ENCODE measurements around the gene SPECC1. TPM values are rescaled to one million over a fixed set of nuclear protein-coding genes. Genes with fewer than 3 reads are reported as not detected.
A peak's percentile ranks its signal among the peaks of the same experiment; 100 is the strongest.
"Not testable (repeated sequence)": the region's sequence is repeated elsewhere in the genome, so short reads cannot be mapped to it uniquely, and the experiment has no call there.

SPECC1 gene
- total and polyA plus RNA-seq, 12 donors: 19.2 to 96.1 (median 40.3) TPM

DNA sequence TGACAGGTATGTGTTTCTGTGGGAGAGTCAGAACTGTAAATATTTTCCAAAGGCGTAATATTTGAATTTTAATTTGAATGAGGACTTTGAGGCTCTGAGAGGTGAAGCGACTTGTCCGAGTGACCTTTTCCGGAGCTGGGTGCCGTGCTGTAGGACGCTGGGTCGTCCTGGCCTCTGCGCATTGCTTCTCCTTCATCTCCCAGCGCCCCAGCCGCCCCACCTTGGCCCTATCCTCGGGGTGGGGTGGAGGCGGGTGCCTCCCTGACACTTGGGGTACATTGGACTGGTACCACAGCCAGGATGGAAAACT lies 147.8 kb downstream of the SPECC1 start:
- H3K4me3 ChIP-seq: peak overlapping the region in 3 of 4 donors; percentile 49 to 73 (median 62)
- TF ChIP-seq, protein P1, sequence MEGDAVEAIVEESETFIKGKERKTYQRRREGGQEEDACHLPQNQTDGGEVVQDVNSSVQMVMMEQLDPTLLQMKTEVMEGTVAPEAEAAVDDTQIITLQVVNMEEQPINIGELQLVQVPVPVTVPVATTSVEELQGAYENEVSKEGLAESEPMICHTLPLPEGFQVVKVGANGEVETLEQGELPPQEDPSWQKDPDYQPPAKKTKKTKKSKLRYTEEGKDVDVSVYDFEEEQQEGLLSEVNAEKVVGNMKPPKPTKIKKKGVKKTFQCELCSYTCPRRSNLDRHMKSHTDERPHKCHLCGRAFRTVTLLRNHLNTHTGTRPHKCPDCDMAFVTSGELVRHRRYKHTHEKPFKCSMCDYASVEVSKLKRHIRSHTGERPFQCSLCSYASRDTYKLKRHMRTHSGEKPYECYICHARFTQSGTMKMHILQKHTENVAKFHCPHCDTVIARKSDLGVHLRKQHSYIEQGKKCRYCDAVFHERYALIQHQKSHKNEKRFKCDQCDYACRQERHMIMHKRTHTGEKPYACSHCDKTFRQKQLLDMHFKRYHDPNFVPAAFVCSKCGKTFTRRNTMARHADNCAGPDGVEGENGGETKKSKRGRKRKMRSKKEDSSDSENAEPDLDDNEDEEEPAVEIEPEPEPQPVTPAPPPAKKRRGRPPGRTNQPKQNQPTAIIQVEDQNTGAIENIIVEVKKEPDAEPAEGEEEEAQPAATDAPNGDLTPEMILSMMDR (IDR thresholded peaks at IDR 0.05): no peak
- no peak for TF ChIP-seq POLR2A (IDR thresholded peaks at IDR 0.05)
- 32 to 47% (median 40%) methylated on average over 8 to 12 of the region's 12 CpGs for WGBS, 4 donors
- H3K27me3 ChIP-seq: no peaks in the 10 kb centered on the region
- H3K27ac ChIP-seq: peak overlapping the region in 3 of 5 donors; percentile 60 to 90 (median 74)
- peak in 1 of 7 donors; percentile 12 for DNase-seq
- no peaks in the 10 kb centered on the region for H3K9me3 ChIP-seq (replicated peaks in 1 of 3)
- H3K4me1 ChIP-seq (replicated peaks in 1 of 2): peaks cover 13 to 16% of the 10 kb centered on the region in 2 donors
- H3K36me3 ChIP-seq (replicated peaks in 1 of 2): no peaks in the 10 kb centered on the region
- intact Hi-C loops (cut with DNase I): no loop called here

DNA sequence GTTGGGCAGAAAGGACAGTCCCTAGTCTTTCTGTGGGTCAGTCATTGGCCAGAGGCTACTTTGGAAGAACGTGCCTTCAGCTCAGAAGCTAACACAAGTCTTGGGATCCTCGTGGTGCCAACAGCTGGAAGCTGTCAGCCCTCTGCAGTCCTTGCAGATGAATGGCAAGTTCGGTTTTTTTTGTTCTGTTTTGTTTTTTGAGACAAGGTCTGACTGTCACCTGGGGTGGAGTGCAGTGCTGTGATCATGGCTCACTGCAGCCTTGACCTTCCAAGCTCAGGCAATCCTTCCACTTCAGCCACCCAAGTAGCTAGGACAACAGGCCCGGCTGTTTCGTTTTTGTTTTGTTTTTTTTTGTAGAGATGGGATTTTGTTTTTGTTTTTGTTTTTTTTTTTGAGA lies 149.4 kb downstream of the SPECC1 start:
- TF ChIP-seq, protein P1 (IDR thresholded peaks at IDR 0.05): no peak
- TF ChIP-seq POLR2A (IDR thresholded peaks at IDR 0.05): peak in 1 of 2 donors; percentile 17
- H3K36me3 ChIP-seq (replicated peaks in 1 of 2): no peaks in the 10 kb centered on the region
- no peak overlapping the region for H3K4me3 ChIP-seq
- H3K27ac ChIP-seq: no peak overlapping the region
- 38 to 42% (median 41%) methylated on average over 4 to 5 of the region's 5 CpGs for WGBS, 4 donors
- intact Hi-C loops (cut with DNase I): no loop called here
- peak in 6 of 7 donors; percentile 32 to 67 (median 55) for DNase-seq
- H3K4me1 ChIP-seq (replicated peaks in 1 of 2): peaks cover 13 to 16% of the 10 kb centered on the region in 2 donors
- H3K9me3 ChIP-seq (replicated peaks in 1 of 3): no peaks in the 10 kb centered on the region
- no peaks in the 10 kb centered on the region for H3K27me3 ChIP-seq

DNA sequence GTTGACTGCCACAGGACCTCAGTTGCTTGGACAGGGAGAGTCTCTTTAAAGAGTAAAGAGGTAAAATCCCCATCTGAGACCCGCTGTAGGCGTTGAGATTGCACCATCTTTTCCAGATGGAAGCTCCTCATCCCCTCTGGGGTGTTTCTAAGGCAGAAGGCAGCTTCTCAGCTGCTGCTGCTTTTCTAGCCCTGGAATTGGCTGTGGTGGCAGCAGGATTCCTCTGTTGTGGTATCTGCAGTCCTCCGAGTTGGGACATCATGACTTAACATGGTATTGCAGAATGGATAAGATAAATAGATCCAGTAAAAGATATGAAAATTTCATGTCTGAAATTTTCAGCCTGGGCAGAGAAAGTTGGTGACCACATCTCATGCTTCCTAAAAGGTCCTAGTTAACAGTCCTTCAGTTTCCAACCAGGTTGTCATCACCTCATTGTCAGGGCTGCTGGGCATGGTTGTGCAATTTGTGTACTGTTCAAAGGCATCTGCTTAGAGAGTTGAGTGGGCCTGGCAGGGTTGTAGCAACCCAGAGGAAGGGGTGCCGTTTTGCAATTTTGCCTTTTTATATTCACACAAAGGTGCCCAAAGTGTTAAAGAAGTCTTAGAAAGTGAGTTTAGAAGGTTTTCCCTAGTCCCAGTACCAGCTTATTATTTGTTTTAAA lies 150.4 kb downstream of the SPECC1 start:
- Histone ChIP-seq H3K27me3 (no peaks in the 10 kb centered on the region), H3K27ac (no peak overlapping the region), H3K4me1 (replicated peaks in 1 of 2) (peaks cover 13 to 16% of the 10 kb centered on the region in 2 donors), H3K9me3 (replicated peaks in 1 of 3) (no peaks in the 10 kb centered on the region), H3K36me3 (replicated peaks in 1 of 2) (no peaks in the 10 kb centered on the region), H3K4me3 (no peak overlapping the region)
- peak in 1 of 7 donors; percentile 40 for DNase-seq
- TF ChIP-seq, protein P1 (IDR thresholded peaks at IDR 0.05): no peak
- TF ChIP-seq POLR2A (IDR thresholded peaks at IDR 0.05): no peak
- intact Hi-C loops (cut with DNase I): no loop called here
- 82 to 90% (median 89%) methylated on average over 4 of the region's 4 CpGs for WGBS, 4 donors

DNA sequence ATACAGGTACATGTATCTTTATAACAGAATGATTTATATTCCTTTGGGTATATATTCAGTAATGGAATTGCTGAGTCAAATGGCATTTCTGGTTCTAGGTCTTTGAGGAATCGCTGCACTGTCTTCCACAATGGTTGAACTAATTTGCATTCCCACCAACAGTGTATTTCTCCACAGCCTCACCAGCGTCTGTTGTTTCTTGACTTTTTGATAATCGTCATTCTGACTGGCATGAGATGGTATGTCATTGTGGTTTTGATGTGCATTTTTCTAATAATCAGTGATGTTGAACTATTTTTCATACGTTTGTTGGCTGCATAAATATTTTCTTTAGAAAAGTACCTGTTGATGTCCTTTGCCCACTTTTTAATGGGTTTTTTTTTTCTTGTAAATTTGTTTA lies 156.4 kb downstream of the SPECC1 start:
- DNase-seq; H3K27ac ChIP-seq; H3K9me3 ChIP-seq (replicated peaks in 1 of 3); H3K36me3 ChIP-seq (replicated peaks in 1 of 2); H3K27me3 ChIP-seq; intact Hi-C loops (cut with DNase I); H3K4me3 ChIP-seq: not testable (repeated sequence)
- 90 to 93% (median 91%) methylated on average over 4 of the region's 4 CpGs for WGBS, 4 donors
- H3K4me1 ChIP-seq (replicated peaks in 1 of 2): peaks cover 0 to 13% of the 10 kb centered on the region in 2 donors

DNA sequence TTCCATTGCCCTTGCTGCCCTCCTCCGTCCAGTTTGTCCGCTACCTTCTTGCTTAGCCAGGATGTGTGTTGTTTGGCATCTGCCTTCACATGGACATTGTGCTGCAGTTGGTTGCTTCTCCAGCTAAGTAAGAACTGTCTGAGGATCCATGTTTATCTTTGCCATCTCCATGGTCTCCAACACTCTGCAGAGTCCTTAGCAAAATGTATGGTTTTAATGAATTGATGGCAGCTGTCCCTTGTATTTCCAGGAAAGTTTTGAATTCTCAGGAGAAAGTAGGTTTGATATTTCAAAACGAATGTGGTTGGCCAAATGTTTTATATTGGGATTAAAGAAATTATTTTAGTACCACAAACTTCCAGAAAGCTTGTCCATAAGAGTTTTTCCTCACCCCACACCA lies 160.9 kb downstream of the SPECC1 start:
- intact Hi-C loops (cut with DNase I): loop anchor here in 1 of 2 donors (10.0 kb wide), 1 partner anchor 55 kb away; no protein-coding TSS in a partner anchor
- no peak for DNase-seq
- Histone ChIP-seq H3K27me3 (no peaks in the 10 kb centered on the region), H3K27ac (no peak overlapping the region), H3K9me3 (replicated peaks in 1 of 3) (no peaks in the 10 kb centered on the region), H3K4me1 (replicated peaks in 1 of 2) (peaks cover 6 to 27% of the 10 kb centered on the region in 2 donors), H3K4me3 (no peak overlapping the region), H3K36me3 (replicated peaks in 1 of 2) (no peaks in the 10 kb centered on the region)
- WGBS, 4 donors: 81 to 88% (median 84%) methylated on average over 3 of the region's 3 CpGs
- no peak for TF ChIP-seq POLR2A (IDR thresholded peaks at IDR 0.05)
- TF ChIP-seq, protein P1 (IDR thresholded peaks at IDR 0.05): no peak

Measured in adrenal gland (tissue), 12 donors.